Nephron (organoid): Measurements from ENCODE around the gene NAA35.
"Not testable (repeated sequence)": the region's sequence is repeated elsewhere in the genome, so short reads cannot be mapped to it uniquely, and the experiment has no call there.

Experiments
- H3K27ac Mint-ChIP-seq, 3 experiments: 2 replicates each; pipeline ENCODE4 v1.8.0; 2020; ENCODE audit warnings: mixed read lengths in 3 of 3, mild to moderate bottlenecking in 2 of 3, moderate library complexity in 1 of 3
- H3K27me3 Mint-ChIP-seq: 2 replicates; pipeline ENCODE4 v1.8.0; 2021; ENCODE audit warnings: low read depth, mild to moderate bottlenecking, moderate library complexity, mixed read lengths
- H3K36me3 Mint-ChIP-seq: 2 replicates; pipeline ENCODE4 v1.8.0; 2020; ENCODE audit warnings: low read depth, mixed read lengths
- H3K4me1 Mint-ChIP-seq: 2 replicates; pipeline ENCODE4 v1.8.0; 2020; ENCODE audit warnings: mixed read lengths
- H3K4me3 Mint-ChIP-seq, 3 experiments: 2 replicates each; pipeline ENCODE4 v1.8.0; 2020; ENCODE audit warnings: mild to moderate bottlenecking in 3 of 3, mixed read lengths in 3 of 3, moderate library complexity in 2 of 3
- H3K9me3 Mint-ChIP-seq: 2 replicates; pipeline ENCODE4 v1.8.0; 2020; ENCODE audit warnings: mixed read lengths
- CTCF ChIP-seq, 3 experiments: fragments of 200-600 bp; sonication (generic); IDR thresholded peaks; one replicate each; pipeline ENCODE4 v1.5.0; 2021; ENCODE audit warnings: antibody characterized with exemption in 3 of 3; ENCODE audit not compliant: unreplicated experiment in 3 of 3

Gene NAA35

GRCh38 chr9:85973238-85973637 lies 32.3 kb downstream of the NAA35 start:
- H3K27ac Mint-ChIP-seq: peak overlapping the region in 1 of 3 experiments; percentile 6
- H3K9me3 Mint-ChIP-seq: no peaks in the 10 kb centered on the region
- no peaks in the 10 kb centered on the region for H3K4me1 Mint-ChIP-seq
- TF ChIP-seq CTCF (IDR thresholded peaks at IDR 0.05; ENCODE audit: unreplicated experiment in 3 of 3): no peak
- no peaks in the 10 kb centered on the region for H3K27me3 Mint-ChIP-seq
- no peak overlapping the region for H3K4me3 Mint-ChIP-seq
- peaks cover 68% of the 10 kb centered on the region for H3K36me3 Mint-ChIP-seq

- H3K36me3 Mint-ChIP-seq: peaks cover 70% of the 10 kb centered on the region
- H3K4me3 Mint-ChIP-seq, H3K4me1 Mint-ChIP-seq, H3K27ac Mint-ChIP-seq, H3K9me3 Mint-ChIP-seq, H3K27me3 Mint-ChIP-seq: not testable (repeated sequence)
Measured at GRCh38 chr9:85974055-85974547, 33.2 kb downstream of the NAA35 start.

GRCh38 chr9:85978496-85978895 lies 37.5 kb downstream of the NAA35 start:
- no peaks in the 10 kb centered on the region for H3K27me3 Mint-ChIP-seq
- no peak overlapping the region for H3K4me3 Mint-ChIP-seq
- H3K27ac Mint-ChIP-seq: peak overlapping the region in 2 of 3 experiments; percentile 11 to 74
- H3K9me3 Mint-ChIP-seq: no peaks in the 10 kb centered on the region
- no peaks in the 10 kb centered on the region for H3K4me1 Mint-ChIP-seq
- no peak for TF ChIP-seq CTCF (IDR thresholded peaks at IDR 0.05; ENCODE audit: unreplicated experiment in 3 of 3)
- H3K36me3 Mint-ChIP-seq: peaks cover 73% of the 10 kb centered on the region

GRCh38 chr9:85981369-85981768 lies 40.4 kb downstream of the NAA35 start:
- H3K36me3 Mint-ChIP-seq: peaks cover 93% of the 10 kb centered on the region

GRCh38 chr9:85984457-85984856 lies 43.5 kb downstream of the NAA35 start:
- H3K9me3 Mint-ChIP-seq: no peaks in the 10 kb centered on the region
- H3K36me3 Mint-ChIP-seq: peaks cover 94% of the 10 kb centered on the region
- H3K27me3 Mint-ChIP-seq: no peaks in the 10 kb centered on the region
- H3K27ac Mint-ChIP-seq: no peak overlapping the region
- no peak overlapping the region for H3K4me3 Mint-ChIP-seq
- TF ChIP-seq CTCF (IDR thresholded peaks at IDR 0.05; ENCODE audit: unreplicated experiment in 3 of 3): no peak
- H3K4me1 Mint-ChIP-seq: no peaks in the 10 kb centered on the region

More at GRCh38 chr9:85981369-85981768, 40.4 kb downstream of the NAA35 start:
- no peaks in the 10 kb centered on the region for H3K4me1 Mint-ChIP-seq
- no peaks in the 10 kb centered on the region for H3K27me3 Mint-ChIP-seq
- no peaks in the 10 kb centered on the region for H3K9me3 Mint-ChIP-seq
- H3K27ac Mint-ChIP-seq: no peak overlapping the region
- H3K4me3 Mint-ChIP-seq: no peak overlapping the region
- no peak for TF ChIP-seq CTCF (IDR thresholded peaks at IDR 0.05; ENCODE audit: unreplicated experiment in 3 of 3)

GRCh38 chr9:85987236-85987635 lies 46.3 kb downstream of the NAA35 start:
- H3K4me1 Mint-ChIP-seq: no peaks in the 10 kb centered on the region
- no peak overlapping the region for H3K27ac Mint-ChIP-seq
- TF ChIP-seq CTCF (IDR thresholded peaks at IDR 0.05; ENCODE audit: unreplicated experiment in 3 of 3): no peak
- H3K4me3 Mint-ChIP-seq: no peak overlapping the region
- peaks cover 90% of the 10 kb centered on the region for H3K36me3 Mint-ChIP-seq
- no peaks in the 10 kb centered on the region for H3K9me3 Mint-ChIP-seq
- no peaks in the 10 kb centered on the region for H3K27me3 Mint-ChIP-seq
